ENCODE data around the gene RAVER1. TPM values are rescaled to one million over a fixed set of nuclear protein-coding genes. Genes with fewer than 3 reads are reported as not detected.
"Not testable (repeated sequence)": the region's sequence is repeated elsewhere in the genome, so short reads cannot be mapped to it uniquely, and the experiment has no call there.

The RAVER1 gene
- total RNA-seq, 3 donors from 2014 or later = 10.7 to 17.7 (median 12.3) TPM

DNA sequence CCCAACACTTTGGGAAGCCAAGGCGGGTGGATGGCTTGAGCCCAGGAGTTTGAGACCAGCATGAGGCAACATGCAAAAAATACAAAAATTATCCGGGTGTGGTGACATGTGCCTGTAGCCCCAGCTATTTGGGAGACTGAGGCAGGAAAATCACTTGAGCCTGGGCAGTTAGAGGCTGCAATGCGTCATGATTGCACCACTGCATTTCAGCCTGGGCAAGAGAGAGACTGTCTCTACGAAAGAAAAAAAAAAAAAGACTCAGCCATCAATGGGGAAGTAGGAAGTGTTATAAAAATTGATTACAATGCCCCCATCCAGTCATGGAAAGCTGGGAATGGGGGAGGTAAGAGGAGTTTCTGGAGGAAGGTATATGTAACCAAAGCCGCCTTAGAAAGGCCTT is 41.6 kb upstream of the RAVER1 start:
- H3K27me3 ChIP-seq = no peaks in the 10 kb centered on the region
- H3K27ac ChIP-seq = no peak overlapping the region
- intact Hi-C loops (cut with DNase I; ENCODE audit: low total_unique reads) = no loop called here
- no peak for TF ChIP-seq POLR2A (IDR thresholded peaks at IDR 0.05)
- TF ChIP-seq, protein P1, sequence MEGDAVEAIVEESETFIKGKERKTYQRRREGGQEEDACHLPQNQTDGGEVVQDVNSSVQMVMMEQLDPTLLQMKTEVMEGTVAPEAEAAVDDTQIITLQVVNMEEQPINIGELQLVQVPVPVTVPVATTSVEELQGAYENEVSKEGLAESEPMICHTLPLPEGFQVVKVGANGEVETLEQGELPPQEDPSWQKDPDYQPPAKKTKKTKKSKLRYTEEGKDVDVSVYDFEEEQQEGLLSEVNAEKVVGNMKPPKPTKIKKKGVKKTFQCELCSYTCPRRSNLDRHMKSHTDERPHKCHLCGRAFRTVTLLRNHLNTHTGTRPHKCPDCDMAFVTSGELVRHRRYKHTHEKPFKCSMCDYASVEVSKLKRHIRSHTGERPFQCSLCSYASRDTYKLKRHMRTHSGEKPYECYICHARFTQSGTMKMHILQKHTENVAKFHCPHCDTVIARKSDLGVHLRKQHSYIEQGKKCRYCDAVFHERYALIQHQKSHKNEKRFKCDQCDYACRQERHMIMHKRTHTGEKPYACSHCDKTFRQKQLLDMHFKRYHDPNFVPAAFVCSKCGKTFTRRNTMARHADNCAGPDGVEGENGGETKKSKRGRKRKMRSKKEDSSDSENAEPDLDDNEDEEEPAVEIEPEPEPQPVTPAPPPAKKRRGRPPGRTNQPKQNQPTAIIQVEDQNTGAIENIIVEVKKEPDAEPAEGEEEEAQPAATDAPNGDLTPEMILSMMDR (IDR thresholded peaks at IDR 0.05) = no peak
- no peak for TF ChIP-seq POLR2AphosphoS5 (IDR thresholded peaks at IDR 0.05)
- H3K4me3 ChIP-seq = no peak overlapping the region
- no peaks in the 10 kb centered on the region for H3K36me3 ChIP-seq
- H3K4me1 ChIP-seq = no peaks in the 10 kb centered on the region
- no peaks in the 10 kb centered on the region for H3K9me3 ChIP-seq
- no peak for DNase-seq (ENCODE audit: low spot score in 2 of 2)

DNA sequence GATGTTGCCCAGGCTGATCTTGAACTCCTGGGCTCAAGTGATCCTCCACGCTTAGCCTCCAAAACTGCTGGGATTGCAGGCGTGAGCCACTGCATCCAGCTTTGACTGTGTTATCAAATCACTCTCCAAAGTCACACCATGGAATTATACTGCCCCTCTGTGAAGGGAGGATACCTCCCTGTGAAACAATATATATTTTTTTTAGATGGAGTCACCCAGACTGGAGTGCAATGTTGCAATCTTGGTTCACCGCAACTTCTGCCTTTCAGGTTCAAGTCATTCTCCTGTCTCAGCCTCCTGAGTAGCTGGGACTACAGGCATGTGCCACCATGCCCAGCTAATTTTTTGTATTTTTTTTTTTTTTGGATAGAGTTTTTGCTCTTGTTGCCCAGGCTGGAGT is 39.4 kb upstream of the RAVER1 start:
- H3K27ac ChIP-seq = no peak overlapping the region
- H3K27me3 ChIP-seq = no peaks in the 10 kb centered on the region
- no peak overlapping the region for H3K4me3 ChIP-seq
- no peak for DNase-seq (ENCODE audit: low spot score in 2 of 2)
- TF ChIP-seq POLR2AphosphoS5 (IDR thresholded peaks at IDR 0.05) = no peak
- intact Hi-C loops (cut with DNase I; ENCODE audit: low total_unique reads) = no loop called here
- no peaks in the 10 kb centered on the region for H3K9me3 ChIP-seq
- H3K36me3 ChIP-seq = no peaks in the 10 kb centered on the region
- no peaks in the 10 kb centered on the region for H3K4me1 ChIP-seq

DNA sequence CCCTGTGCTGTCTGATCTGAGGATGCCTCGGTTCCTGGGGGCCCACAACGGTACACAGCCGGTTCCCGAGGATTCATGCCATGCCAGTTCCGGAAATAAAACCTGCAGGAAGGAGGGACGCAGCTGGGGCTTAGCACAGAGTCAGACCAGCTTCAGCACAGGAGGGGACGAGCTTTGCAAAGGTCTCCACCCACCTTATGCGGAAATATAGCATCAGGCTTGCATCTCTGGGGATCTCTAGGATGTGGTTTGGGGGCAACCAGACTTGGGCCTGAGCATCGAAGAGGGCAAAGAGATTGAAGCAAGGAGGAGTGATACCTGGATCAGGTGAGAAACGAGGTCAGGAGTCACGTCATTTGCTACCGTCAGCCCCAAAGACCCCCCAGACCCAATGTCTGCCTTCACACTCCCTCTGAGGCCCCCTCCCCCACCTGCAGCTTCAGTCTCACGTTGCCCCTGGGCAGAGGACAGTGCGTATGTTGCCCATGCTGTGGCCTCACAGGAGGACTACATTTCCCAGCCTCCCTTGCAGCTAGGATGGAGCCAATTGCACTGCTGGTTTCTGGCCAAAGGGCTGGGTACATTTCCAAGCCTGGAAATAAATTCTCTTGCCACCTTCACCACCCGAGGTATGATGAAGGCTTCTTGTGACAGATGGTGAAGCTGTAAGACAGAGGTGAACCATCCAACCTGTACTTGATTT is 34.9 kb upstream of the RAVER1 start:
- intact Hi-C loops (cut with DNase I; ENCODE audit: low total_unique reads) = no loop called here
- no peaks in the 10 kb centered on the region for H3K4me1 ChIP-seq
- no peaks in the 10 kb centered on the region for H3K27me3 ChIP-seq
- H3K27ac ChIP-seq = no peak overlapping the region
- H3K36me3 ChIP-seq = peaks cover 6% of the 10 kb centered on the region
- TF ChIP-seq POLR2AphosphoS5 (IDR thresholded peaks at IDR 0.05) (no peak), POLR2A (IDR thresholded peaks at IDR 0.05) (no peak)
- TF ChIP-seq, protein P1 (IDR thresholded peaks at IDR 0.05) = no peak
- H3K4me3 ChIP-seq = no peak overlapping the region
- DNase-seq (ENCODE audit: low spot score in 2 of 2) = no peak
- no peaks in the 10 kb centered on the region for H3K9me3 ChIP-seq

DNA sequence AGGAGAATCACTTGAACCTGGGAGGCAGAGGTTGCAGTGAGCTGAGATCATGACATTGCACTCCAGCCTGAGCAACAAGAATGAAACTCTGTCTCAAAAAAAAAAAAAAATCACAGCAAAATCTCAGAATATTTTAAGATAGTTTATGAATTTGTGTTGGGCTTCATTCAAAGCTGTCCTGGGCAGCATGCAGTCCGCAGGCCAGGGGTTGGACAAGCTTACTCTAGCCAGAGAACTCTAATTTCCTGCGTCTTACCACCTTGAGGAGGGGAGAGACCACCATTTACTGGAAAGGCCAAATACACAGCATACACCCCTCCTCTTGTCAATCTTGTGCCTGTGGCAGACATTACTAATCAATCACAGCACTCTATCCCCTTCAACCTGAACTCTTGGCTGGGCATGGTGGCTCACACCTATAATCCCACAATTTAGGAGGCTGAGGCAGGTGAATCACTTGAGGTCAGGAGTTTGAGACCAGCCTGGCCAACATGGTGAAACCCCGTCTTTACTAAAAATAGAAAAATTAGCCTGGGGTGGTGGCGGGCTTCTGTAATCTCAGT is 33.7 kb upstream of the RAVER1 start:
- H3K4me1 ChIP-seq; DNase-seq (ENCODE audit: low spot score in 2 of 2); H3K27me3 ChIP-seq; H3K9me3 ChIP-seq; H3K4me3 ChIP-seq; H3K36me3 ChIP-seq; intact Hi-C loops (cut with DNase I; ENCODE audit: low total_unique reads); H3K27ac ChIP-seq: not testable (repeated sequence)

DNA sequence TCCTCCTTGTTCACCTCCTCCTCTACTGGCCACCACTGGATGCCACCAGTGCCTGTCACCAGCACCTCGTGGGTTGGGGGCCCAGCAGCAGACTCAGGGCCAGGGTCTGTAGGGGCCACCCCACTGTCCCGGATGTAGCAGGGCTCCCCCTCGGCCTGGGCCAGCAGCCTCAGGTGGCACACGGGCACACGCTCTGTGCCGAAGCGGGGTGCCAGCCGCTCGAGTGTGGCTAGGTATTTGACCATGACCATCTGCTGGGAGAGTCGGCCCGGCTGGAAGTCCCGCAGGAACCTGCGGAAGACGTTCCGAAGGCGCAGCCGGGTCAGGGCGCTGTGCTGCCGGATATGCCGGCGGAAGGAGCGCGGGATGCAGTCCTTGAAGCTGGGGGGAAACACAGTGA is 32.2 kb upstream of the RAVER1 start:
- peaks cover 6% of the 10 kb centered on the region for H3K36me3 ChIP-seq
- intact Hi-C loops (cut with DNase I; ENCODE audit: low total_unique reads) = no loop called here
- no peak overlapping the region for H3K4me3 ChIP-seq
- no peak for DNase-seq (ENCODE audit: low spot score in 2 of 2)
- TF ChIP-seq, protein P1 (IDR thresholded peaks at IDR 0.05) = no peak
- TF ChIP-seq POLR2AphosphoS5 (IDR thresholded peaks at IDR 0.05) = no peak
- TF ChIP-seq POLR2A (IDR thresholded peaks at IDR 0.05) = no peak
- no peaks in the 10 kb centered on the region for H3K27me3 ChIP-seq
- no peak overlapping the region for H3K27ac ChIP-seq
- H3K9me3 ChIP-seq = no peaks in the 10 kb centered on the region
- no peaks in the 10 kb centered on the region for H3K4me1 ChIP-seq

DNA sequence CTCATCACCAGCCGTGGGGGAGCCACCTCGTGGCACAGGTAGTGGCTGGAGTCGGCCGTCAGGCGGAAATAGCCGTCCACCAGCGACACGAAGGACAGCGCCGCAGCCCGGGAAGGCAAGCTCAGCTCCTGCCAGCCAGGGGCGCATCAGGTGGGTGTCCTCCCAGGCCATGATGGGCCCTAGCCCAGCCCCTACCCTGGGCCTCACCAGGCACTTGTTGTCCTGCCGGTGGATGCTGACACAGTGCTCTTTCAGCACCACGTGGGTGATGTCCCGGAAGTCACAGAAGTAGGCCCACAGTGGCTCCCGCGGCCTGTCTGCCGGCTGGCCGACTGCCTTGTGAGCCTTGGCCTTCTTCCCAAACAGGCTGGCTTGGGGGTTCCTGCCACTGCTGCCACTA is 31.3 kb upstream of the RAVER1 start:
- no peaks in the 10 kb centered on the region for H3K4me1 ChIP-seq
- peaks cover 6% of the 10 kb centered on the region for H3K36me3 ChIP-seq
- H3K4me3 ChIP-seq = no peak overlapping the region
- H3K27ac ChIP-seq = no peak overlapping the region
- TF ChIP-seq POLR2A (IDR thresholded peaks at IDR 0.05) = no peak
- TF ChIP-seq POLR2AphosphoS5 (IDR thresholded peaks at IDR 0.05) = no peak
- TF ChIP-seq, protein P1 (IDR thresholded peaks at IDR 0.05) = no peak
- no peaks in the 10 kb centered on the region for H3K27me3 ChIP-seq
- intact Hi-C loops (cut with DNase I; ENCODE audit: low total_unique reads) = no loop called here
- H3K9me3 ChIP-seq = no peaks in the 10 kb centered on the region
- no peak for DNase-seq (ENCODE audit: low spot score in 2 of 2)
